ENCODE results near the gene OTUB2. TPM values are rescaled to one million over a fixed set of nuclear protein-coding genes. Genes with fewer than 3 reads are reported as not detected.

The OTUB2 gene
- total and polyA plus RNA-seq, 2 of the 8 experiments (the other 6 are each of a cell fraction or from before 2014, with no cell fraction given): 2.2 to 4.2 TPM

- no peak overlapping the region for H4K5ac ChIP-seq (ENCODE audit: insufficient read length, low read depth, low read length)
- no peak overlapping the region for H3K27ac ChIP-seq (ENCODE audit: low read depth, low read length)
- H2BK5ac ChIP-seq (ENCODE audit: low read depth, low read length): no peak overlapping the region
- no peak overlapping the region for H3K4me3 ChIP-seq (ENCODE audit: extremely low read depth in 1 of 4, insufficient read depth in 2 of 4, low read depth in 3 of 4, low read length in 4 of 4)
- H3K79me1 ChIP-seq (ENCODE audit: low read depth, low read length): no peaks in the 10 kb centered on the region
- H4K91ac ChIP-seq (replicated peaks; ENCODE audit: insufficient read length, low read length): no peak overlapping the region
- H2BK15ac ChIP-seq (ENCODE audit: low read length): no peak overlapping the region
- no peak overlapping the region for H3K56ac ChIP-seq (replicated peaks; ENCODE audit: insufficient read length, low read depth, low read length)
- H2BK20ac ChIP-seq (ENCODE audit: low read length): no peak overlapping the region
- no peaks in the 10 kb centered on the region for H3K36me3 ChIP-seq (ENCODE audit: control insufficient read depth in 2 of 4, insufficient read depth in 4 of 4, low read length in 3 of 4)
- ChIA-PET POLR2A (ENCODE audit: partially characterized antibody) (no interaction called here), CTCF (ENCODE audit: partially characterized antibody) (interaction anchor here (0.9 to 7.4 kb wide), 5 partner anchors 7 to 59 kb away, joined by 3 to 81 read pairs (median 4); no protein-coding TSS in a partner anchor)
- no peaks in the 10 kb centered on the region; a peak in 1 of 7 replicates for H3K27me3 ChIP-seq (replicated peaks in 1 of 4; ENCODE audit: control insufficient read depth in 3 of 4, extremely low read depth in 1 of 4, insufficient read depth in 3 of 4, low read length in 3 of 4)
- H3K9me3 ChIP-seq (ENCODE audit: insufficient read depth in 2 of 2, low read depth in 1 of 2, low read length in 1 of 2): no peaks in the 10 kb centered on the region
- H3K14ac ChIP-seq (ENCODE audit: insufficient read length): no peak overlapping the region
- H2AK5ac ChIP-seq (ENCODE audit: low read depth, low read length): no peak overlapping the region
- H2BK12ac ChIP-seq (ENCODE audit: low read depth, low read length): no peak overlapping the region
- DNase-seq (ENCODE audit: low read depth in 1 of 2, low spot score in 2 of 2): no peak
- TF ChIP-seq TCF12 (IDR thresholded peaks at IDR 0.05; ENCODE audit: low read depth, low read length) (no peak), BACH1 (IDR thresholded peaks at IDR 0.05; ENCODE audit: low read length) (no peak), ASH2L (IDR thresholded peaks at IDR 0.05; ENCODE audit: low read length) (no peak), SUZ12 (IDR thresholded peaks at IDR 0.05; ENCODE audit: low read length) (no peak), JUND (IDR thresholded peaks at IDR 0.05; ENCODE audit: low read length) (no peak), CTCF (IDR thresholded peaks at IDR 0.05; ENCODE audit: control extremely low read depth in 1 of 3, insufficient read depth in 1 of 3, low read depth in 1 of 3, low read length in 3 of 3) (no peak), SP2 (IDR thresholded peaks at IDR 0.05; ENCODE audit: low read length) (no peak), RFX5 (IDR thresholded peaks at IDR 0.05; ENCODE audit: borderline replicate concordance, low read depth, low read length) (no peak)
- peaks cover 0 to 3% (median 0%) of the 10 kb centered on the region in 4 experiments; a peak in 1 of 7 replicates for H3K4me1 ChIP-seq (replicated peaks in 1 of 4; ENCODE audit: control insufficient read depth in 3 of 4, insufficient read depth in 4 of 4, low read length in 3 of 4)
- no peak overlapping the region for H3K4ac ChIP-seq (replicated peaks; ENCODE audit: insufficient read length, low read depth, low read length)
- no peak overlapping the region for H3K18ac ChIP-seq (ENCODE audit: extremely low read depth, low read length)
- no peak overlapping the region for H2BK120ac ChIP-seq (replicated peaks; ENCODE audit: low read depth, low read length)
- 83% methylated on average over 5 of the region's 5 CpGs; no CpG with 5 or more reads in 1 of the 2 experiments for WGBS, 2 experiments (ENCODE audit: extremely low coverage in 1 of 2, insufficient coverage in 1 of 2, insufficient read length in 1 of 2, insufficient replicate concordance in 2 of 2, low coverage in 1 of 2, low lambda C conversion rate in 2 of 2, missing lambda C conversion rate in 1 of 2)
- H3K79me2 ChIP-seq (ENCODE audit: control insufficient read depth in 1 of 2, insufficient read depth in 2 of 2, low read length in 2 of 2): no peaks in the 10 kb centered on the region
- no peak overlapping the region for H2AFZ ChIP-seq (ENCODE audit: low read length)
- no peaks in the 10 kb centered on the region for H3K23me2 ChIP-seq (ENCODE audit: low read depth, low read length)
- H3K23ac ChIP-seq (ENCODE audit: insufficient read length): no peak overlapping the region
- no peak overlapping the region for H4K8ac ChIP-seq (ENCODE audit: extremely low read depth, insufficient read depth, low read length)
- H3K4me2 ChIP-seq (ENCODE audit: insufficient read depth in 1 of 2, low read depth in 2 of 2, low read length in 2 of 2): no peak overlapping the region
- H4K20me1 ChIP-seq (replicated peaks in 1 of 2; ENCODE audit: control insufficient read depth in 1 of 2, insufficient read depth in 2 of 2, low read length in 2 of 2): no peaks in the 10 kb centered on the region
- no peak for FAIRE-seq
- no peak overlapping the region for H3K9ac ChIP-seq (replicated peaks in 1 of 4; ENCODE audit: extremely low read depth in 1 of 4, low read depth in 3 of 4, low read length in 3 of 4)
Observed at GRCh38 chr14:93977171-93977570, 49.0 kb upstream of the OTUB2 start.

Data from H1 (cell line).